Left kidney (tissue), 2 donors: ENCODE data around the gene KRIT1. TPM values are rescaled to one million over a fixed set of nuclear protein-coding genes. Genes with fewer than 3 reads are reported as not detected.
"Not testable (repeated sequence)": the region's sequence is repeated elsewhere in the genome, so short reads cannot be mapped to it uniquely, and the experiment has no call there.

ENCODE experiments used
- DNase-seq: peaks from one replicate; pipeline ENCODE4 v3.0.0-alpha.2; 2013
- polyA plus RNA-seq: library from polyadenylated mRNA; unstranded; fragments of 120-200 nt; gene quantifications from one replicate; pipeline ENCODE4 v1.2.1, GENCODE V29; 2013; ENCODE audit not compliant: insufficient read length

The KRIT1 gene
- polyA plus RNA-seq, 1 donor, result 57.8 TPM

DNA sequence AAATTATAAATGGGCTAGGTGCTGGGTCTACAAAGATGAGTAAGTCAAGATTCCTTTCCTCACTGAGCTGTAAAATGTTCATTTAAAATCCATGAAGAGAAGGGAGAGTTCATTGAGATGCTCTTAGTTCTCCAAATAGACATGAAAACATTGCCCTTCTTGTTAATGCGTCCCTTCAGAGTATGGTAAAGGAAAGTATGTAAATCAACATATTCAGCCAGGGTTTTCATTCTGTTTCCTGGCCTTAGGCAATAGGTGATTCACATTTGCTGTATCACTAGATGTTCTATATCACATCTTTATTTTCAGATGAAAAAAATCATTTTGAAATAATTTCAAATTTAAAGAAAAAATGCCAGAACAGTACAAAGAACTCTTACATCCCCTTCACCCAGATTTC lies 5.5 kb upstream of the KRIT1 start:
- no peak for DNase-seq

DNA sequence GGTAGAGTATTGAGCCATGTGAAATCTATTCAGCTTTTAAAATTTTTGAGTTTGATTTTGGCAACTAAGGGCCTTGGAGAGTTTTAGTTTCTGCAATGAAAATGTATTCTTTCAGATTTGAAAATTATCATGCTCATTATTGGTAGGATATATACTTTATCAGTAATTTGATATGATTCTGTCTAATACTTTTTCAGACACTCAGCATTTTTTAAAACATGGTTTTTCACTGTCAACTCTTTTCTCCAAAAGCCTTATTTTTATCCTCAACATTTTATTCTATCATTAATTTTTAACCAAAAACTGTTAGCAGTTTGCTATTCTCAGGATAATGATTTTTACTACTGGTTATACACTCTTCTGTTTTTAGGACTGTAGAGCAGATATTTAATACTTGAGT lies 4.9 kb upstream of the KRIT1 start:
- DNase-seq, result no peak

DNA sequence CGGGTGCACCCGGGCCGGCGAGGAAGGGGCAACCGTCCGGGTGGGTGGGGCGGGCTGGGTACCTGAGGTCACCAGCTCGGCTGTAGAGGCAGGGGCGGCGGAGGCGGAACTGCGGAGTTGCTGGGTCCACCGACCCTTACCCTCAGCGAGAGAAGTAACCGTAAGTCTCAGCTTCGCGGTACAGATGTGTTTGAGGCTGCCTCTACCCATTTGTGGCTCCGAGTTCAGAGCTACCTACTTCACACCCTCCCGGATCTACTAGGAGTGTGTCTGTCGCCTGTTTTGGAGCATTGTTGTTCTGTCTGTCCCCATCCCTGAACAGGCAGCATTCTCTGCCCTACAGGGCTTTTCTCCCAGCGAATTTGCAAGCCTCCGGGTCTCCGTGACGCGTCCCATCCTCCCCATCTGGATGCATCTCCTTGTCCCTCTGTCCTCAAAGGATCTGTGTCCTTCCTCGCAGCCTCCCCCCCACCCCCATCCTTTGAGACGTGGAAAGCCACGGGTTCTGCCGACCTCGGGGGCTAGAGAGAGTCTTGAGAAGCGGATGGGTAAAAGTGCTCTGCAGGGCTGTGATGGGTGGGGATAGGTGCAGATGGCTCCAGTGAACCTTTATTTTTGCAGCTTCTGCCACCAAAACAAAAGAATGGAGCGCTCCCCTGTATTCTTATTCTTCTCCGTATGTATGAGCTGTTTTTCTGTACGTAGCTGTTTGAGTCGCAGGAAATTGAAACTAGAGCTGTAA lies 817 bp upstream of the KRIT1 start:
- DNase-seq, result peak; percentile 41

DNA sequence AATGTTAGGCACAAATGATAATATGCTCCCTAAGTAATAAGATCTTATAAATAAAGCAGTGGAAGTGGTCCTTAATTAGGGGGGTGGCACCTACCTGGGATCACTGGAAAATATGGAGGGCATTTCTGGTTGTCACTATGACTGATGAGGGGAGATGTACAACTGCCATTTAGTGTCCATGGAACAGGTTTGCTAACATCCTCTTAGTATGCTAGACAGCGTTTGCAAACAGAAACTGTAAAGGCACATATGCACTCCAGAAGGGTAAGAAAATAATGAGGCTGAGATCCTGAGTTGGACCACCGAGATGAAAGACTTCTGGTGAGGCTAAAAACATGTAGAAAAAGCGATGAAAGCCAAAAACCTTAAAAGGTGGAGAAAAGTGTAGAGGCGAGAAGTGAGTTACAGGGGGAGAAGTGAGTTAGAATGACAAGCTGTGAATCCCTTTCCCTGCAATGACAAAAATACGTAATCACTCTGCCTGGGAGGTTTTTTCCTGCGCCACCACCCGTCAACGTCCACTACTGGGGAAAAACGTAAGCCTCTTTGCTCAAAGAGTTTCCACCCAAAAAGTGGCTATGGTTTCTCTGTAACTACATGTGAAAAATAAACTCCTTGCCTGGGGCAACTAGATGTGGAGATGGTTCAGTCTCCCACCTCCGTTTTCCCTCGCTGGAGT lies 767 bp downstream of the KRIT1 start:
- peak; percentile 25 for DNase-seq

DNA sequence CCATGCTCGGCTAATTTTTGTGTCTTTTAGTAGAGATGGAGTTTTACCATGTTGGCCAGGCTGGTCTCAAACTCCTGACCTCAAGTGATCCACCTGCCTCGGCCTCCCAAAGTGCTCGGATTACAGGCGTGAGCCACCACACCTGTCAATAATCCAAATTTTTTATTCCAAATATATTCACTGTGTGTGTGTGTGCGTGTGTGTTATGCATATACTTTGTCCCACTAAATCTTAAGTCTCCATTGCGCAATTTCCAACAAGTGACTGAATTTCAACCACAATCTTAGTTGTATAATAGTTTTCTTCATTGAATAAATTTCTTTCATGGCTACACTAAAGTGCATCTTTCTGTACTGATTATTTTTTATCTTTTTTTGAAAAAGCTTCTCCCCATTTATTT lies 2.7 kb downstream of the KRIT1 start:
- no peak for DNase-seq

DNA sequence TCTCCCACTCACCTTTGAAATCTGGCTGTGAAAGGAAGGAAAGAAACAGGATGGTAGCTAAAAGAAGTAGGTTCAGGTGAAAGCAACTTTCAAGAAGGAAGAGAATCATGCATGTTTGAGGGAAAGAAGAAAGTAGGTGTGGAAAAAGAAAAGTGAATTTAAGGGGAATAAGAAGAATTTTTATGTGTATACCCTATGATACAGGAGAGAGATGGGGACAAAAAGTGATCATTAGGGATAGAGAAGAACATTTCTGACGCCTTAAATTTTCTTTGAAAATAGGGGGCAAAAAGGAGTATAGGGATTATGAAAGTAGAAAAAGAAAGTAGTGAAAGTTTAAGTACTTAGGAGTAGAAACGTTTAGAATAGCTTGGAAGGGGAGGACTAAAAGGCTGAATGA lies 15.2 kb downstream of the KRIT1 start:
- no peak for DNase-seq

DNA sequence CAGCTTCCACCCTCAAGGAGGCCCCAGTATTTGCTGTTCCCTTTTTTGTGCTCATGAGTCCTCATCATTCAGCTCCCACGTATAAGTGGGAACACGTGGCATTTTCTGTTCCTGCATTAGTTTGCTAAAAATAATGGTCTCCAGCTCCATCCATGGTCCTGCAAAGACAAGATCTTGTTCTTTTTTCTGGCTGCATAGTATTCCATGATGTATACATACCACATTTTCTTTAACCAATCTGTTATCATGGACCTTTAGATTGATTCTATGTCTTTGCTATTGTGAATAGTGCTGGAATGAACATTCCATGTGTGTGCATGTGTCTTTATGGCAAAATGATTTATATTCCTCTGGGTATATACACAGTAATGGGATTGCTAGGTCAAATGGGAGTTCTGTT lies 17.0 kb downstream of the KRIT1 start:
- no peak for DNase-seq

DNA sequence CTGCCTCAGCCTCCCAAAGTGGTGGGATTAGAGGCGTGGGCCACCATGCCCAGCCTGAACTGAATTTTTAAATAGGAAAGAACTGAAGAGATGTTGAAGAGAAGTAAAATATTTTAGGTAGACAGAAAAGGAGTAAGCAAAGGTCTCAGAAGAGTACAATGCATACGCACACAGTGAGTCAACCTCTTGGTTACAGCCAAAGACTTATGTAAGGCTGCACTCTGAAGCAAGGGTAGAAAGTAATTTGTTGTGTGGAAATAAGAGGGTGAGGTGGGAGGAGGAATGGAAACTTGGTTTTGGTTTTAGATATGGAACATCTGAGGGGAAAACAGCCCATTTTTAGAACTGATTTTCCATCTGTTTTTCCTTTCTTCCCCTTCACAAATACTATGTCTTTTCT lies 17.6 kb downstream of the KRIT1 start:
- DNase-seq, result no peak

DNA sequence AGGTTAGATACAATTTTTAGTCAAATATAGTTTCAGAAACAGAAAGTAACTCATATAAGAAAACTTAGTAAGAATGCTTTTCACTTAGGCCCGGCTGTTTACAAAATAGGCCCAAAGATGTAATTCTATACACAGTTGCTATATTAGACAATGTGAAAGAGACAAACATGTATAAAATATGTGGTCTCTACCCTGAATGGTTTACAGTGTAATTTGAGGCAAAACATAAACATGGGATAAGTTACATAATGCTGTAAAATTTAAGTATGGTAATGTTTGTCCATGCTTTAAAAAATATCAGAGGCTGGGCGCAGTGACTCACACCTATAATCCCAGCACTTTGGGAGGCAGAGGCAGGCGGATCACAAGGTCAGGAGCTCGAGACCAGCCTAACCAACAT lies 18.7 kb downstream of the KRIT1 start:
- DNase-seq, result no peak

DNA sequence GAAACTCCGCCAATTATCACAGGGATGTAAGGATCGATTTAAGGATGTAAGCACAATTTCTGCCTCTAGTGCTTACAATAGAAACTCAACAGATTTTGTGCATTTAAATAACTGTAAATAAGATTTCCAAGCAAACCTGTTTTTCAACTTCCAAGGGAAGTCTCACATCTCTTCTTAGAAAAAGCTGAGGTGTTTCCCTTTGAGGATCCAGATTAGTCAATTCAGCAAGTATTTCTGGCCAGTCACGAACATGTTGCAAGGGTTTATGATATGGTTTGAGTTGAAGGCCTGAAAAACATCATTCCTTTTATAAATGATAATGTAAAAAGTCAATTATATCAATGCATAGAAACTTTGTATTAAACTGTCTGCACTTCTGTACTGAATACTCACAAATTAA lies 23.9 kb downstream of the KRIT1 start:
- no peak for DNase-seq

DNA sequence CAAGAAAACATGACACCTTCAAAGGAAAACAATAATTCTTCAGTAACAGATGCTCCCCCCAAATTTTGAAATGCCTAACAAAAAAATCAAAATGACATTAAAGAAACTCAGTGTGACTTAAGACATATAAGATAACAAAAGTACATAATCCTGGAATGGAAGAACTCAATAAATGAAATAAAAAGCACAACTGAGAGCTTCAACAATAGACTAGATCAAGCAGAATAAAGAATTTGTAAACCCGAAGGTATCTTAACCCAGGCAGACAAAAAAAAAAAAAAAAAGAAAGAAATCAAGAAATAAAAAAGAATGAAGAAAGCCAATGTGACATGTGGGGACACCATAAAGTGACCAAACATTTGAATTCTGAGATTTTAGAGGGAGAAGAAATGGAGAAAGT lies 39.0 kb downstream of the KRIT1 start:
- DNase-seq, result no peak

DNA sequence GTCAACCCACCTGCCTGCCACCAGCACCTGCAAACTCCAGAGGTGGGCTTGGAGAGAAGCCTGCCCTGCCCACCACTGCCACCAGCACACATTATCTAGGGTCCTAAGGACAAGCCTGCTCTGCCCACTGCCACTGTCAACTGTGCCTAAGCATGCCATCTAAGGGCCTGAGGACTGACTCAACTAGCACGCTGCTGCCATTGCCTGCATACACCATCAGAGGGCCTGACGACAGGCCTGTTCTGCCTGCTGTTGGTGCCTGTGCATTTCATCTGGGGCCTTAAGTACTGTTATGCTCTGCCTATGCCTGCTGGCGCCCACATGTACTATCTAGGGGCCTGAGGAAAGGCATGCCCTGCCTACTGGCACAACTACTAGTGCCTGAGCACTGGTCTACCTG lies 39.7 kb downstream of the KRIT1 start:
- no peak for DNase-seq

DNA sequence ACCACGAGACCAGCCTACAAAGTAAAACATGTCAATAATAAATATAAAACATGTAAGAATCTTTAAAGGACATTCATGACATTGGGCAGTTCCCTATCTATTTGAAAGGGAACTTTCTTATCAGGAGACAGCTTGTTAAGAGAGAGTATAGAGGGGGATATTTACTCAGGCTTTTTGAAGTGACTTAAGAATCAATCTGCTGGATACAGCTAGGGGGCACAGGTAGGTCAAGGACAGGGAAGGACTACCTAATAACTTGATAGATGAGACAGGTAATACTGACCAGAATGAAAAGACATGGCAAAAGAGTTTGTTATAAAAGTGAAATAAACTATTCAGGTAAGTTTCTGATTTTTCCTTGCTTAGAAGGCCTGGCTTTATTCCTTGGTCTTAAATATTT lies 44.9 kb downstream of the KRIT1 start:
- DNase-seq, result no peak

DNA sequence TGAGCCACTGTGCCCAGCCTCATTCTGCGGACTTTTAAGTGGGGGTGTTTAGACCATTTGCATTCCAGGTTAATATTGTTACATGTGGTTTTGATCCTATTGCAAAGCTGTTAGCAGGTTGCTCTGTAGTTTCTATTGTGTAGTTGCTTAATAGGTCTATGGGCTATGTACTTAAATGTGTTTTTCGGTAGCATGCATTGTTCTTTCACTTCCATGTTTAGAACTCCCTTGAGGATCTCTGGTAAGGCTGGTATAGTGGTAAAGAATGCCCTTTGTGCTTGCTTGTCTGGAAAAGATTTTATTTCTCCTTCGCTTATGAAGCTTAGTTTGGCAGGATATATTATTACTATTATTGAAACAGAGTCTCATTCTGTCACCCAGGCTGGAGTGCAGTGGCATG lies 53.4 kb downstream of the KRIT1 start:
- DNase-seq, result no peak

DNA sequence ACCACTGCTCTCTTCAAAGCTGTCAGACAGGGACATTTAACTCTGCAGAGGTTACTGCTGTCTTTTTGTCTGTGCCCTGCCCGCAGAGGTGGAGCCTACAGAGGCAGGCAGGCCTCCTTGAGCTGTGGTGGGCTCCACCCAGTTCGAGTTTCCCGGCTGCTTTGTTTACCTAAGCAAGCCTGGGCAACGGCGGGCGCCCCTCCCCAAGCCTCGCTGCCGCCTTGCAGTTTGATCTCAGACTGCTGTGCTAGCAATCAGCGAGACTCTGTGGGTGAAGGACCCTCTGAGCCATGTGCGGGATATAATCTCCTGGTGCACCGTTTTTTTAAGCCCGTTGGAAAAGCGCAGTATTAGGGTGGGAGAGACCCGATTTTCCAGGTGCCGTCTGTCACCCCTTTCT lies 56.5 kb downstream of the KRIT1 start:
- not testable (repeated sequence) for DNase-seq

DNA sequence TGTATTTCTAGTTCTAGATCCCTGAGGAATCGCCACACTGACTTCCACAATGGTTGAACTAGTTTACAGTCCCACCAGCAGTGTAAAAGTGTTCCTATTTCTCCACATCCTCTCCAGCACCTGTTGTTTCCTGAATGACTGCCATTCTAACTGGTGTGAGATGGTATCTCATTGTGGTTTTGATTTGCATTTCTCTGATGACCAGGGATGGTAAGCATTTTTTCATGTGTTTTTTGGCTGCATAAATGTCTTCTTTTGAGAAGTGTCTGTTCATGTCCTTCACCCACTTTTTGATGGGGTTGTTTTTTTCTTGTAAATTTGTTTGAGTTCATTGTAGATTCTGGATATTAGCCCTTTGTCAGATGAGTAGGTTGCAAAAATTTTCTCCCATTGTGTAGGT lies 61.4 kb downstream of the KRIT1 start:
- DNase-seq, result not testable (repeated sequence)

DNA sequence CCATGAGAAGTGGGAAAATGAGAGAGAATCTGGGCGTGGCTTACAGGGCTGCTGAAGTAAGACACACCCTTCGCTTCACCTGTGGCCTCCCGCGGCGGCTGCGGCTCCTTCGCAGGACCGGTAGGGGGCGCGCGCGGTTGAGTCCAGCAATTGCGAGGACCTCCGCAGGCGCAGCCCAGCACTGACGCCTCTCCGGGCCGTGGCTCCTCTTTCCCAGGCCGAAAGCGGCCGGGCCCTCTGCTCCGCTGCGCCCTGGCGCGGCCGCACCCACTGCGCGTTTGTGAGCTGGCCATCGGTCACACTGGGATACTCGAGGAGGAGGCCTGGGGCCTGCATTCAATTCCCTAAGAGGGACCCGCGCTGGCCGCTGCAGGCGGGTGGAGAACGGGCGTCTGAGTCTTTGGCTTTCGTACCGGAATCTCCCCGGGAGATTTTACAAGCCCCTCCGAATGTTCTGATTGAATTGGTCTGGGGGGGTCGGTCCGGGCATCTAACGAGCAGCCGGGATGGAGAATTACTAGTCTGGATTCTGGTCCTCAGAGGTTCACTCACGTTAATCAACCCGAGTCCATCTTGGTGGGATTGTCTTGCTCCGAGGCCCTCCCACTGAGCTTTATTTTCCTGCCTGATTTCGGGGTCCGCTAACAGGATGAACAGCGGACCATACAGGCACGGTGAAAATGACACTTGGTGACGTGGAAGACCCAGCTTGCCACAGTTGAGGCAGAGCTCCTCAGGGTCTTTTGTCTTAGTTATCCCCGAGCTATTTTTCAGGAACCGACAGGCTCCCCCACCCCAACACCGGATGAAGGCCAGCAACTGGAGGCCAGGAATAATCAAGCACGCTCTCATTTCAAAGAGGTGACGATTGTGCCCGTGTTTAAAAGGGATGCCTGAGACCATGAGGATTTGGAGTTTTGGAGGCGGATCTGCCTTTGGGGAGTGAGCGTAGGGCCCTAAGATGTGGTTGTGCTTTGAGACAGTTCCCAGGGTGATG lies 66.5 kb downstream of the KRIT1 start, which contains the start of gene LRRD1:
Gene LRRD1, minus strand, starts transcription at position 215 of the 997 bp plus-strand sequence. CDS start 13,940 bp downstream, outside the sequence.
- DNase-seq, result peak; percentile 89

DNA sequence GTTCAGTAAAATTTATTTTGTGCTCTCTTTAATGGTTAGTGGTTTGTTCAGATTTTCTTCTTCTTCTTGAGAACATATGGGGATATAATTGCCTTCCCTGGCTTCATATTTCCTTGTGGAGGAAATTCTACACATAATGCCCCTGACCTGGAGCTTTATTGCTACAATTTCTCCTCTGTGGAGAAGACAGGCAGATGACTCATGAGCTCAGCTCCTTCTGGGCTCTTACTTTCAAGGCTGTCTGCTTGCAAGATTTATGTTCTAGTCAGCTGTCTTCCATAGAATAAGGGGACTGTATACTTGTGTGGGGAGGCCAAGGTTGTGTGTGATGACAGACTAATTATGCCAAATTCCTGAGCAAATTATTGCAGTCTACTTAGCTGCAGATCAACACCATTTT lies 68.4 kb downstream of the KRIT1 start:
- no peak for DNase-seq

DNA sequence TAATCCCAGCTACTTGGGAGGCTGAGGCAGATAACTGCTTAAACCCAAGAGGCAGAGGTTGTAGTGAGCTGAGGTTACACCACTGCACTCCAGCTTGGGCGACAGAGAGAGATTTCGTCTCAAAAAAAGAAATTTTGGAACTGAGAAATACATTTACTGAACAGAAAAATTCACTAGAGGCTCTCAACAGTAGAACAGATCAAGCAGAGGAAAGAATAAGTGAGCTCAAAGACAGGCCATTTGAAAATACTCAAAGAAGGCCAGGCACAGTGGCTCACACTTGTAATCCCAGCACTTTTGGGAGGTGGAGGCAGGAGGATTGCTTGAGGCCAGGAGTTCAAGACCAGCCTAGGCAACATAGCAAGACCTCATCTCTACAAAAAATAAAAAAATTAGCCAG lies 76.2 kb downstream of the KRIT1 start:
- not testable (repeated sequence) for DNase-seq

DNA sequence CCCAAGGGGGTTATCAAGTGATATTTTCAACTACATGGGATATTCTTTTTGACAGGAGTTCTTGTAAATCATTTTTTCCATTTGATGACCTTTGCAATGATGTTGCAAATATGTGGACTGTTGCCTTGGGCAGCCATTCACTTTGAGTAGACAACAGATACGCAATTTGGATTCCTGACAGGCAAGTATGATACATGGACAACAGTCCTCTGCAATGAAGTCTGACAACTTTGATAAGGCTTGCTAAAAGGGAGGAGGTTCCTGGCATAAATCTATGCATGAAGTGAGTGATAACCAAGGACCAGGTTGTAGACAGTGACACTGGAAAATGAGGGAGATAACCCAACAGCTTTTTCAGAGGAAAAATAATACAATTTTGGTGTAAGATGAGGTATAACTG lies 84.4 kb downstream of the KRIT1 start:
- no peak for DNase-seq

DNA sequence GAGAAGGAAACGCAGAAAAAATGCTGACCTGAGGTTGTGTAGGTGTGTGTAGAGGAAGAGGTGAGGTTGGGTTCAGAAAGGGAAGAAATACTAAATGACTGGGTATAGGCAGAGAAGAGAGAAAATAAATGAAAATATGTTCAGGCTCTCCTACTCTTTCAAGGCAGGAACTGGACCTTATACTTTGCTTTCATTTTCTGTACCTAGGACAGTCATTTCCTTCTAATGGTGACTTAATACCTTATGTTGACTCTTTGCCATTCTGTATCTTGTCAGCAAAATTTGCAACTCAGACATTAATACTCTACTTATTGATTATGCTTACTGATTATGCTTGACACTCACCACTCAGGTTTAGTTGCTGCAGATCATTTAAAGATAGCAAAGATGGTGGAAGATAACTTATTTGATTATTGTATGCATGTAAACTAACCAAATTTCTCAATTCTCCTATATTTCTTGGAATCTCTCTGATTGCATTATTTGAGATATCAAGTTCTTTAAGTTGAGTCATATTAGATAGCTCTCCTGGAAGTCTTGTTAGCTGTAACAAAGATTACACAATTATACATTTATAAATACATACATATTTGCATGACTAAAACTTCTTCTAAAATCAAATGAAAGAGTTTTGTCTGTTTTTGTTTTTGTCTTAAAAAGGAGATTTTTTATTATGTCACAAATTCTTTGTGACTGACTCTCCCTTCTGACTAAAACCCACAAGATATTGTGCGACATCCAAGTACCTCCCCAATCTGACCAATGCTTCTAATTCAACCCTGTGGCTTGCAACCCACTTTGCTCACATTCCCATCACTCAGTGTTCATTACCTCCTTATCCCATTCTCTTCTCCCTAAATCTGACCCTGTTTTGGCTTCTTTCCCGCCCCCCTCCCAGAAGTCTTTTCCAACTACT lies 86.8 kb downstream of the KRIT1 start:
- no peak for DNase-seq

DNA sequence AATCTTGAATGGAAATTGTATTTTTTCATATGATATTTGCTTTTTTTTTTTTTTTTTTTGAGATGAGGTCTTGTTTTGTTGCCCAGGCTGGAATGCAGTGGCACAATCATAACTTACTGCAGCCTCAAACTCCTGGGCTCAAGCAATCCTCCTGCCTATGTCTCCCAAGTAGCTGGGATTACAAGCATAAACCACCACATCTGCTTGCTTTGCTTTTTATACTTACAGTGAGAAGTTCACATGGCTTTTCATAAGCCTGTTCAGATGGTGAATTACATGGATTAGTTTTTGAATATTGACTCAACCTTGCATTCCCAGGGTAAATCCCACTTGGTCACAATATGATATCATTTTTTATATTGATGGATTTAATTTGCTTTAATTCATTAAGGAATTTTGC lies 88.7 kb downstream of the KRIT1 start:
- no peak for DNase-seq
